Measurements from ENCODE around the gene MRPL10.

The MRPL10 gene

GRCh38 chr17:47812146-47812920 lies 19.0 kb downstream of the MRPL10 start:
- no peak for DNase-seq

GRCh38 chr17:47811709-47812108 lies 19.6 kb downstream of the MRPL10 start:
- no peak for DNase-seq

GRCh38 chr17:47810901-47811635 lies 20.3 kb downstream of the MRPL10 start:
- DNase-seq: no peak

- DNase-seq: no peak
Measured at GRCh38 chr17:47810200-47810821, 21.0 kb downstream of the MRPL10 start.

GRCh38 chr17:47808830-47809480 lies 22.4 kb downstream of the MRPL10 start:
- DNase-seq: no peak

- no peak for DNase-seq
Measured at GRCh38 chr17:47808036-47808829, 23.1 kb downstream of the MRPL10 start.

GRCh38 chr17:47807421-47807820 lies 23.9 kb downstream of the MRPL10 start:
- DNase-seq: no peak

- DNase-seq: no peak
Measured at GRCh38 chr17:47806913-47807255, 24.5 kb downstream of the MRPL10 start.

- no peak for DNase-seq
Measured at GRCh38 chr17:47806026-47806912, 25.1 kb downstream of the MRPL10 start.

GRCh38 chr17:47804461-47804860 lies 26.9 kb downstream of the MRPL10 start:
- no peak for DNase-seq

- no peak for DNase-seq
Measured at GRCh38 chr17:47803751-47804150, 27.6 kb downstream of the MRPL10 start.

- no peak for DNase-seq
Measured at GRCh38 chr17:47803201-47803600, 28.1 kb downstream of the MRPL10 start.

- DNase-seq: peak; percentile 25 to 62 (median 54)
Measured at GRCh38 chr17:47802341-47803022, 28.9 kb downstream of the MRPL10 start.

- DNase-seq: no peak
Measured at GRCh38 chr17:47801906-47802305, 29.4 kb downstream of the MRPL10 start.

- no peak for DNase-seq
Measured at GRCh38 chr17:47801176-47801765, 30.1 kb downstream of the MRPL10 start.

- no peak for DNase-seq
Measured at GRCh38 chr17:47800686-47801085, 30.7 kb downstream of the MRPL10 start.

GRCh38 chr17:47797797-47798196 lies 33.5 kb downstream of the MRPL10 start:
- peak in 2 of 4 experiments; percentile 19 to 29 for DNase-seq

- no peak for DNase-seq
Measured at GRCh38 chr17:47792979-47793378, 38.4 kb downstream of the MRPL10 start.

- no peak for DNase-seq
Measured at GRCh38 chr17:47792457-47792856, 38.9 kb downstream of the MRPL10 start.

GRCh38 chr17:47791025-47791424 lies 40.3 kb downstream of the MRPL10 start:
- no peak for DNase-seq
